WERI-Rb-1 (cell line): ENCODE results near the gene KRT83.
"Not testable (repeated sequence)": the region's sequence is repeated elsewhere in the genome, so short reads cannot be mapped to it uniquely, and the experiment has no call there.

Experiments used
- DNase-seq: peaks from one replicate; pipeline ENCODE4 v3.0.0-alpha.2; 2020
- H3K27ac ChIP-seq: fragments of 250-450 bp; sonication (Bioruptor Pico); 2 replicates; pipeline ENCODE4 v1.5.1; 2020; ENCODE audit warnings: mild to moderate bottlenecking, moderate library complexity
- H3K27me3 ChIP-seq: fragments of 250-450 bp; sonication (Bioruptor Pico); 2 replicates; pipeline ENCODE4 v1.5.1; 2021; ENCODE audit warnings: mild to moderate bottlenecking, low read depth, moderate library complexity; ENCODE audit not compliant: insufficient read depth, severe bottlenecking
- H3K36me3 ChIP-seq: fragments of 250-450 bp; sonication (Bioruptor Pico); 2 replicates; pipeline ENCODE4 v1.5.1; 2020; ENCODE audit warnings: mild to moderate bottlenecking, moderate library complexity
- H3K4me3 ChIP-seq: 2 replicates; pipeline ENCODE4 v1.5.1; 2011; ENCODE audit warnings: low read depth, mild to moderate bottlenecking, control low read depth, low read length
- H3K9me3 ChIP-seq: fragments of 250-450 bp; sonication (Bioruptor Pico); 2 replicates; pipeline ENCODE4 v1.5.1; 2021; ENCODE audit warnings: mild to moderate bottlenecking, moderate library complexity; ENCODE audit not compliant: severe bottlenecking
- TF ChIP-seq, protein P1 (sequence below): IDR thresholded peaks from 2 replicates; pipeline ENCODE4 v1.5.1; 2011; ENCODE audit warnings: low read depth, mild to moderate bottlenecking, control low read depth, inconsistent platforms, low read length

Gene KRT83

GRCh38 chr12:52306731-52307130 is 14.5 kb downstream of the KRT83 start:
- Histone ChIP-seq H3K27ac (no peak overlapping the region), H3K9me3 (no peaks in the 10 kb centered on the region), H3K27me3 (peaks cover 34% of the 10 kb centered on the region), H3K36me3 (no peaks in the 10 kb centered on the region), H3K4me3 (no peak overlapping the region)
- TF ChIP-seq, protein P1, sequence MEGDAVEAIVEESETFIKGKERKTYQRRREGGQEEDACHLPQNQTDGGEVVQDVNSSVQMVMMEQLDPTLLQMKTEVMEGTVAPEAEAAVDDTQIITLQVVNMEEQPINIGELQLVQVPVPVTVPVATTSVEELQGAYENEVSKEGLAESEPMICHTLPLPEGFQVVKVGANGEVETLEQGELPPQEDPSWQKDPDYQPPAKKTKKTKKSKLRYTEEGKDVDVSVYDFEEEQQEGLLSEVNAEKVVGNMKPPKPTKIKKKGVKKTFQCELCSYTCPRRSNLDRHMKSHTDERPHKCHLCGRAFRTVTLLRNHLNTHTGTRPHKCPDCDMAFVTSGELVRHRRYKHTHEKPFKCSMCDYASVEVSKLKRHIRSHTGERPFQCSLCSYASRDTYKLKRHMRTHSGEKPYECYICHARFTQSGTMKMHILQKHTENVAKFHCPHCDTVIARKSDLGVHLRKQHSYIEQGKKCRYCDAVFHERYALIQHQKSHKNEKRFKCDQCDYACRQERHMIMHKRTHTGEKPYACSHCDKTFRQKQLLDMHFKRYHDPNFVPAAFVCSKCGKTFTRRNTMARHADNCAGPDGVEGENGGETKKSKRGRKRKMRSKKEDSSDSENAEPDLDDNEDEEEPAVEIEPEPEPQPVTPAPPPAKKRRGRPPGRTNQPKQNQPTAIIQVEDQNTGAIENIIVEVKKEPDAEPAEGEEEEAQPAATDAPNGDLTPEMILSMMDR, result no peak
- DNase-seq, result no peak

- no peak for DNase-seq
- Histone ChIP-seq H3K4me3 (no peak overlapping the region), H3K27me3 (peaks cover 34% of the 10 kb centered on the region), H3K27ac (no peak overlapping the region), H3K36me3 (no peaks in the 10 kb centered on the region), H3K9me3 (no peaks in the 10 kb centered on the region)
- TF ChIP-seq, protein P1, result peak; percentile 49
Measured at GRCh38 chr12:52305921-52306705, 15.1 kb downstream of the KRT83 start.

- not testable (repeated sequence) for H3K9me3 ChIP-seq, H3K36me3 ChIP-seq, H3K4me3 ChIP-seq, DNase-seq, H3K27ac ChIP-seq
- H3K27me3 ChIP-seq, result peaks cover 33% of the 10 kb centered on the region
Measured at GRCh38 chr12:52304941-52305411, 16.2 kb downstream of the KRT83 start.

DNA sequence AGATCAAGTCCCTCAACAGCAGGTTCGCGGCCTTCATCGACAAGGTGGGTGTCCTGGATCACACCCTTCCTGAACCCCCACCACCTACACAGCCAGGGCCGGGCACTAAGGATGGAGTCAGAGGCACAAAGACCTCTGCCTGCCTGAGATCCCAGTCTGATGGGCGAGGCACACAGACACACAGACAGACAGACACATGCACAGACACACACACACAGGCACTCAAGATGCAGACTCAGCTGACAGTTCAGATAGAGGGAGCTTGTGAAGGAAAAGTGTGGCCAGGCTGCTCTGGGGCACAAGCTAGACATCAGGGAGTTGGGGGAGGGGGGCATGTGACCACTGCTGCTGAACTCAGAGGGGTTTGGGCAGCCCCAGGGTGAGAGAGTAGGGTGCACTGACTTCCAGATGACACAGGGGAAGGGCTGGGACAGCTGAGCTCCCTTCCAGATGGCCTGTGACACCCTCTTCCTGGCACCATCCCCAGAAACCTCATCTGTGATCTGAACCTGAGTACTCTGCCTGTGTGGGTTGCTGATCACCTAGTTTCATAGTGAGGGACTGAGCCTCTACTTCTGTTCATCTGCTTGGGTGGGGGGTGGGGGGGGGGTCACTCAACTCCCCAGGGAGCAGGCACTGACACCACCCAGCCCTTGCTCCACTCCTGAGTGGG is 18.8 kb downstream of the KRT83 start:
- H3K27ac ChIP-seq, H3K36me3 ChIP-seq, H3K4me3 ChIP-seq, DNase-seq, H3K9me3 ChIP-seq: not testable (repeated sequence)
- peaks cover 22% of the 10 kb centered on the region for H3K27me3 ChIP-seq

GRCh38 chr12:52301721-52302120 is 19.5 kb downstream of the KRT83 start:
- H3K27me3 ChIP-seq, result peaks cover 21% of the 10 kb centered on the region
- H3K27ac ChIP-seq, DNase-seq, H3K9me3 ChIP-seq, H3K36me3 ChIP-seq, H3K4me3 ChIP-seq: not testable (repeated sequence)

- Histone ChIP-seq H3K9me3 (no peaks in the 10 kb centered on the region), H3K27ac (no peak overlapping the region), H3K4me3 (no peak overlapping the region), H3K36me3 (no peaks in the 10 kb centered on the region), H3K27me3 (peaks cover 18% of the 10 kb centered on the region)
- TF ChIP-seq, protein P1, result no peak
- no peak for DNase-seq
Measured at GRCh38 chr12:52300796-52301691, 20.2 kb downstream of the KRT83 start.
